GM23338 (cell line): ENCODE data around the gene CFAP70.

Experiments
- CREB1 ChIP-seq: fragments of 250-450 bp; sonication (Bioruptor Pico); IDR thresholded peaks from 2 replicates; pipeline ENCODE4 v1.5.0; 2020; ENCODE audit warnings: low read depth, mild to moderate bottlenecking, moderate library complexity
- EZH2 ChIP-seq: fragments of 200-600 bp; sonication (generic); IDR thresholded peaks from one replicate; pipeline ENCODE4 v1.8.0; 2017; ENCODE audit warnings: antibody characterized with exemption, mild to moderate bottlenecking, low read depth; ENCODE audit not compliant: unreplicated experiment
- EZH2phosphoT487 ChIP-seq: fragments of 200-600 bp; sonication (generic); IDR thresholded peaks from one replicate; pipeline ENCODE4 v1.8.1; 2018; ENCODE audit warnings: antibody characterized with exemption; ENCODE audit not compliant: unreplicated experiment
- NANOG ChIP-seq: IDR thresholded peaks from 2 replicates; pipeline ENCODE4 v1.6.1; 2016; ENCODE audit warnings: antibody characterized with exemption, borderline replicate concordance
- POLR2AphosphoS5 ChIP-seq: IDR thresholded peaks from 2 replicates; pipeline ENCODE4 v1.6.1; 2016; ENCODE audit warnings: antibody characterized with exemption, low read depth
- TF ChIP-seq, protein P1 (sequence below), 2 experiments: fragments of 200-600 bp in 1 of 2; sonication (generic) in 1 of 2; conservative IDR thresholded peaks; 2 replicates each; pipeline versions ENCODE4 v1.5.1 to v1.6.1; 2016 to 2017; ENCODE audit warnings: antibody characterized with exemption in 2 of 2, low read depth in 2 of 2, mild to moderate bottlenecking in 2 of 2, moderate library complexity in 1 of 2
- TF ChIP-seq, protein P2 (sequence below): IDR thresholded peaks from 2 replicates; pipeline ENCODE4 v1.6.1; 2016; ENCODE audit warnings: antibody characterized with exemption

DNA sequence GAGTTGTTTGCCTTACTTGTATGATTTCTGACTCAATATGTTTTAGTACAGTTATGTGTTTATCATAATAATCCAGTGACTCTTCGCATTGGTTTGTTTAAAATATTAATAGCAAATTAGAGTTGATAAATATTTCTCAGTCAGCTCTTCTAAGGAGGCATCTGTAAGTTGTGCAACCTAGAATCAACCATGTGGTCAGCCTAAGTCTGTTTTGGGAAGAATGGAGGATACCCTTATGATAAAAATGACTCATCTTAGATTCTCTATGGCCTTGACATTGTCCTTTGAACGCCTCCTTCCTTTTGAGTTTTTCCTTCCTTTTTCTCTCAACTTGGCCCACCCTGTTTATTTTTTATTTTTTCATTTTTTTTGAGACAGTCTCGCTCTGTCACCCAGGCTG is 130.4 kb downstream of the CFAP70 start:
- TF ChIP-seq CREB1 (CRISPR knock-in tag) (no peak), POLR2AphosphoS5 (no peak), EZH2phosphoT487 (no peak), NANOG (no peak), EZH2 (no peak)
- TF ChIP-seq, protein P1, sequence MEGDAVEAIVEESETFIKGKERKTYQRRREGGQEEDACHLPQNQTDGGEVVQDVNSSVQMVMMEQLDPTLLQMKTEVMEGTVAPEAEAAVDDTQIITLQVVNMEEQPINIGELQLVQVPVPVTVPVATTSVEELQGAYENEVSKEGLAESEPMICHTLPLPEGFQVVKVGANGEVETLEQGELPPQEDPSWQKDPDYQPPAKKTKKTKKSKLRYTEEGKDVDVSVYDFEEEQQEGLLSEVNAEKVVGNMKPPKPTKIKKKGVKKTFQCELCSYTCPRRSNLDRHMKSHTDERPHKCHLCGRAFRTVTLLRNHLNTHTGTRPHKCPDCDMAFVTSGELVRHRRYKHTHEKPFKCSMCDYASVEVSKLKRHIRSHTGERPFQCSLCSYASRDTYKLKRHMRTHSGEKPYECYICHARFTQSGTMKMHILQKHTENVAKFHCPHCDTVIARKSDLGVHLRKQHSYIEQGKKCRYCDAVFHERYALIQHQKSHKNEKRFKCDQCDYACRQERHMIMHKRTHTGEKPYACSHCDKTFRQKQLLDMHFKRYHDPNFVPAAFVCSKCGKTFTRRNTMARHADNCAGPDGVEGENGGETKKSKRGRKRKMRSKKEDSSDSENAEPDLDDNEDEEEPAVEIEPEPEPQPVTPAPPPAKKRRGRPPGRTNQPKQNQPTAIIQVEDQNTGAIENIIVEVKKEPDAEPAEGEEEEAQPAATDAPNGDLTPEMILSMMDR (conservative IDR thresholded peaks at IDR 0.05; ENCODE audit: low read depth in 2 of 2) = no peak
- TF ChIP-seq, protein P2, sequence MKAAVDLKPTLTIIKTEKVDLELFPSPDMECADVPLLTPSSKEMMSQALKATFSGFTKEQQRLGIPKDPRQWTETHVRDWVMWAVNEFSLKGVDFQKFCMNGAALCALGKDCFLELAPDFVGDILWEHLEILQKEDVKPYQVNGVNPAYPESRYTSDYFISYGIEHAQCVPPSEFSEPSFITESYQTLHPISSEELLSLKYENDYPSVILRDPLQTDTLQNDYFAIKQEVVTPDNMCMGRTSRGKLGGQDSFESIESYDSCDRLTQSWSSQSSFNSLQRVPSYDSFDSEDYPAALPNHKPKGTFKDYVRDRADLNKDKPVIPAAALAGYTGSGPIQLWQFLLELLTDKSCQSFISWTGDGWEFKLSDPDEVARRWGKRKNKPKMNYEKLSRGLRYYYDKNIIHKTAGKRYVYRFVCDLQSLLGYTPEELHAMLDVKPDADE = no peak
